Upper lobe of left lung (tissue), 6 donors: Measurements from ENCODE around the gene KRTAP10-11. TPM values are rescaled to one million over a fixed set of nuclear protein-coding genes. Genes with fewer than 3 reads are reported as not detected.

Source experiments
- small RNA-seq, 4 donors: library from RNA; depleted of rRNA; stranded (forward); fragments of <200 nt; gene quantifications; one replicate each; pipeline ENCODE3, GENCODE V24; 2016
- total RNA-seq, 6 donors: library from RNA; depleted of rRNA in 4 of 6; stranded (reverse); fragments of >200 nt in 4 of 6; gene quantifications; one replicate each; pipeline versions ENCODE4 v1.1.0 to v1.2.1, GENCODE V29; 2016 to 2021
- donor health status: DM: no; HTN: no; CAD: no; lungs with moderate emphysema.
- donor health status: DM: no; HTN: yes; CAD: no; lungs with severe emphysema.

KRTAP10-11 gene
- total RNA-seq, 6 donors from 2014 or later = not detected

Small RNAs within 50 kb of the gene (small RNA-seq; reads per million reads assigned to genes)
- gene KRTAP12-6P = 0 reads per million in 4 donors

Other genes with a start within 250 kb of the KRTAP10-11 start
- 10 to 100 TPM in 1 of 6 donors, 1 to 10 TPM in 5; 3.1 to 11.5 (median 4.6) TPM for gene LRRC3, start 190.9 kb upstream of the KRTAP10-11 start, total RNA-seq
- not detected for gene KRTAP10-1, start 106.2 kb upstream of the KRTAP10-11 start, total RNA-seq
- not detected for gene KRTAP10-2, start 94.9 kb upstream of the KRTAP10-11 start, total RNA-seq
- not detected for gene KRTAP10-3, start 87.6 kb upstream of the KRTAP10-11 start, total RNA-seq
- not detected for gene KRTAP10-4, start 72.7 kb upstream of the KRTAP10-11 start, total RNA-seq
- gene KRTAP10-5, start 65.8 kb upstream of the KRTAP10-11 start, total RNA-seq = not detected
- gene KRTAP10-6, start 53.9 kb upstream of the KRTAP10-11 start, total RNA-seq = not detected
- not detected for gene KRTAP10-7, start 45.8 kb upstream of the KRTAP10-11 start, total RNA-seq
- not detected for gene KRTAP10-8, start 34.3 kb upstream of the KRTAP10-11 start, total RNA-seq
- gene KRTAP10-9, start 19.3 kb upstream of the KRTAP10-11 start, total RNA-seq = not detected
- not detected for gene KRTAP10-10, start 9.1 kb upstream of the KRTAP10-11 start, total RNA-seq
- not detected for gene KRTAP12-4, start 8.2 kb downstream of the KRTAP10-11 start, total RNA-seq
- not detected for gene KRTAP12-3, start 11.5 kb downstream of the KRTAP10-11 start, total RNA-seq
- not detected for gene KRTAP12-2, start 20.5 kb downstream of the KRTAP10-11 start, total RNA-seq
- gene KRTAP12-1, start 35.7 kb downstream of the KRTAP10-11 start, total RNA-seq = not detected
- not detected for gene KRTAP10-12, start 50.8 kb downstream of the KRTAP10-11 start, total RNA-seq
- gene TSPEAR, start 65.2 kb downstream of the KRTAP10-11 start, total RNA-seq = under 1 TPM in 2 of 6 donors, not detected in 4; 0.14 to 0.17 TPM
- gene UBE2G2, start 155.4 kb downstream of the KRTAP10-11 start, total RNA-seq = 100 to 1,000 TPM in 1 of 6 donors, 10 to 100 TPM in 5; 74.4 to 218 (median 80.1) TPM
- gene SUMO3, start 171.6 kb downstream of the KRTAP10-11 start, total RNA-seq = 10 to 100 TPM; 46.1 to 97.6 (median 73.2) TPM
- 100 to 1,000 TPM; 150 to 316 (median 247) TPM for gene PTTG1IP, start 227.3 kb downstream of the KRTAP10-11 start, total RNA-seq